ENCODE data around the gene ZNF18.
A peak's percentile ranks its signal among the peaks of the same experiment; 100 is the strongest.

ZNF18 gene

DNA sequence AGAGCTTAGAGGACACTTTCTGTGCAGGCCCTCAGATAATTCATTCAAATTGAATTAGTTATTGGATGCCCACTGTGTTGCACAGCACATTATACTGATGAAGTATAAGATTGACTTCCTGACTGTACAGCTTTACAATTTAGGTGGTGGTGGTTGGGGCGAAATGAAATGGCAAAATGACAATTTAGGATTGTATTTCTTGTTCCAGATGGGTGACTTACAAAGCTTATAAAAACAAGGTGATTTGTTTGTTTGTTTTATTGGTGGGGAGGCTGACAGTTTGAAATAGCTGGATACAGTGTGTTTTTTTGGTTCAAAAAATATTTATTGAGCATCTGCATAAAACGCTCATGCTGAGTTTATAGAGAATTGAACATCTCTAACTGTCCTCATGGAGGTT, 25.0 kb upstream of the ZNF18 start:
- TF ChIP-seq, protein P1, sequence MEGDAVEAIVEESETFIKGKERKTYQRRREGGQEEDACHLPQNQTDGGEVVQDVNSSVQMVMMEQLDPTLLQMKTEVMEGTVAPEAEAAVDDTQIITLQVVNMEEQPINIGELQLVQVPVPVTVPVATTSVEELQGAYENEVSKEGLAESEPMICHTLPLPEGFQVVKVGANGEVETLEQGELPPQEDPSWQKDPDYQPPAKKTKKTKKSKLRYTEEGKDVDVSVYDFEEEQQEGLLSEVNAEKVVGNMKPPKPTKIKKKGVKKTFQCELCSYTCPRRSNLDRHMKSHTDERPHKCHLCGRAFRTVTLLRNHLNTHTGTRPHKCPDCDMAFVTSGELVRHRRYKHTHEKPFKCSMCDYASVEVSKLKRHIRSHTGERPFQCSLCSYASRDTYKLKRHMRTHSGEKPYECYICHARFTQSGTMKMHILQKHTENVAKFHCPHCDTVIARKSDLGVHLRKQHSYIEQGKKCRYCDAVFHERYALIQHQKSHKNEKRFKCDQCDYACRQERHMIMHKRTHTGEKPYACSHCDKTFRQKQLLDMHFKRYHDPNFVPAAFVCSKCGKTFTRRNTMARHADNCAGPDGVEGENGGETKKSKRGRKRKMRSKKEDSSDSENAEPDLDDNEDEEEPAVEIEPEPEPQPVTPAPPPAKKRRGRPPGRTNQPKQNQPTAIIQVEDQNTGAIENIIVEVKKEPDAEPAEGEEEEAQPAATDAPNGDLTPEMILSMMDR (IDR thresholded peaks at IDR 0.05; ENCODE audit: insufficient read depth, low read length, poor library complexity, severe bottlenecking): no peak
- no peak for DNase-seq (ENCODE audit: extremely low read depth, insufficient read length)
- Histone ChIP-seq H3K4me3 (replicated peaks; ENCODE audit: low read depth, low read length) (no peak overlapping the region), H3K27me3 (replicated peaks; ENCODE audit: control insufficient read depth, insufficient read depth, low read length) (no peaks in the 10 kb centered on the region), H3K36me3 (ENCODE audit: control insufficient read depth, insufficient read depth, low read length) (no peaks in the 10 kb centered on the region)

DNA sequence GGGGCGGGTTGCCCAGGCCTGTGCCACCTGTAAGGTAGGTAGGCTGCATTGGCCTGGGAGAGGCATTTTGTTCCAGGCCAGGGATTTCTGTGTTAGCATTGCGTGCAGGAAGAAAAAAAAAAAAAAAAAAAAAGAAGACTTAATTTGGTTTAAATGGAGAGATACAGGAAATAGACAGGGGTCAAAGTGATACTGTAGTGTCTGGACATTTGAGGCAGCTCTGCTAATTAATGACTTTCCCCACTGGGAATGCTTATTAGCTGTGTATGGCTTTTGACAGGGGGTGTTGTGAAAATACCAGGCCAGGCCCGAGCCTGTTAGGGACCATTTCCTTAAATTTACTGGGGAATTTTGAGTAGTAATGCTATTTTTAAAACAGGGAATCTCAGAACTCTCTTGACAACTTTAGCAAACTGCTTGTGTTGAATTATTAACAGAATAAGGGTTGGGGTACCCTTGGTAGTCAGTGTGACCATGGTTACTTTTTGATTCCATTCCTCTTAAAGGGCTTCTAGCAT, 24.4 kb upstream of the ZNF18 start:
- Histone ChIP-seq H3K4me3 (replicated peaks; ENCODE audit: low read depth, low read length) (peak overlapping the region; percentile 80), H3K36me3 (ENCODE audit: control insufficient read depth, insufficient read depth, low read length) (no peaks in the 10 kb centered on the region), H3K27me3 (replicated peaks; ENCODE audit: control insufficient read depth, insufficient read depth, low read length) (no peaks in the 10 kb centered on the region)
- TF ChIP-seq, protein P1 (IDR thresholded peaks at IDR 0.05; ENCODE audit: insufficient read depth, low read length, poor library complexity, severe bottlenecking): no peak
- DNase-seq (ENCODE audit: extremely low read depth, insufficient read length): no peak

DNA sequence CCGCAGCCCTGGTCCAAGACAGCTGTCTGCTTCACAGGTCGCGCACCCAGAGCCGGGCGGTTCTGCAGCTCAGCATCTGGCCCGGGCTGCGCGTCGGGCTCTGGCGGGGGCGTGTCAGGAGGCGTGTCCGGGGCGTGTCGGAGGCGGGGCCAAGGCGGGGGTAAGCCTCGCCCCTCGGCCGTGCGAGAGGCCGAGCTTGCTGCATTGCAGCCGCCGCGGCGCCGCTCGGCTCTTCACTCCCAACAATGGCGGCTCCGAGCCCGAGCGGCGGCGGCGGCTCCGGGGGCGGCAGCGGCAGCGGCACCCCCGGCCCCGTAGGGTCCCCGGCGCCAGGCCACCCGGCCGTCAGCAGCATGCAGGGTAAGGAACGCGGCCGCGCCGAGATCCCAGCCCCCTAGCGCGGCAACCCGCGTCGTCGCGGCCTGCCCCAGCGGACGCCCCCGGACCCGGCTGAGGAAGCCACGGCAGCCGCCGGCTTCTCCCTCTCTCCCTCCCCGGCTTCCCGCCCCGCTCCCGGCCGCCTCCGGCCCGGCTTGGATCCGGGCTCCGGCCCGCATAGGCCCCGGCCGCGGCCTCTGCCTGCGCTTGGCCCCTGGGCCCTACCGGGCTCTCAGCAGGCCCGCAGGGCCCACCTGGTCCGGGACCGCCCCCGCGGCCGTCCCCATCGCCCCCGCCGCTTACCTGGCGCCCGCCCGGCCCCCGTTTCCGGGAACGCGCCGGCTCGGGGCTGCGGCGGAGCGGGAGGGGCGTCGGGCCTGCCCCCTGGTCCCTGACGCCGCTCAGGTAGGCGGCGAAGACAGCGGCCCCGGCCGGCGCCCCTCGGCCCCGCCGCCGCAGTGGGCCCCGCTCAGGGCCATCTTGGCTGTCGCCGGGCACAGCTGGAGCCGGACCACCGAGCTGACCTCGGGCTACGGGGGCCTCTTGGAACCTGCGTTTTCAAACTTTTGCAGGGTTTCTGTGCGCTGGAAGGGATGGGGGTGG, 23.7 kb upstream of the ZNF18 start, which contains the start of gene MAP2K4:
Gene MAP2K4, plus strand, starts transcription at position 236 of the 981 bp plus-strand sequence. Its CDS starts 10 bp downstream, at position 246.
- TF ChIP-seq, protein P1 (IDR thresholded peaks at IDR 0.05; ENCODE audit: insufficient read depth, low read length, poor library complexity, severe bottlenecking): no peak
- Histone ChIP-seq H3K4me3 (replicated peaks; ENCODE audit: low read depth, low read length) (peak within 1 kb of the TSS; percentile 80), H3K36me3 (ENCODE audit: control insufficient read depth, insufficient read depth, low read length) (no peaks in the 10 kb centered on the region), H3K27me3 (replicated peaks; ENCODE audit: control insufficient read depth, insufficient read depth, low read length) (no peaks in the 10 kb centered on the region)
- peak; percentile 92 for DNase-seq (ENCODE audit: extremely low read depth, insufficient read length)

DNA sequence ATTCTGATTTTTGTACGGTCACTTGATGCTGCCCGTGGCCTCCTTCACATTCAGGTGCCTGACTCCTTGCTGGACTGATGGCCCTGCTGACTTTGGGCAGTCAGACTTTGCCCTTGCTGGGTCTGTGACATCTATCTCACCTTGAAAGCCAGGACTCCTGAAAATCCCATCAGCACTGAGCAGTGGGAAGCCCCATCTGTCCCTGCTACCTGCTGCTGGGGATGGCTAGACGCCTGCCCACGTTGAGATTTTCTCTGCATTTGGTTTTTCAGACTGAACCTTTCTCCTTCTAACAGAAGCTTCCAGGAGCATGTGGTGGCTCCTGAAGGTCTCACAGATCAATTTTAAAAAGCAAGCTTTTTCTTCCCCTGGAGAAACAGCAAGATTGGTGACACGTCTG, 10.2 kb upstream of the ZNF18 start:
- H3K27me3 ChIP-seq (replicated peaks; ENCODE audit: control insufficient read depth, insufficient read depth, low read length): no peaks in the 10 kb centered on the region
- no peak for DNase-seq (ENCODE audit: extremely low read depth, insufficient read length)
- H3K36me3 ChIP-seq (ENCODE audit: control insufficient read depth, insufficient read depth, low read length): no peaks in the 10 kb centered on the region
- TF ChIP-seq, protein P1 (IDR thresholded peaks at IDR 0.05; ENCODE audit: insufficient read depth, low read length, poor library complexity, severe bottlenecking): no peak
- no peak overlapping the region for H3K4me3 ChIP-seq (replicated peaks; ENCODE audit: low read depth, low read length)

DNA sequence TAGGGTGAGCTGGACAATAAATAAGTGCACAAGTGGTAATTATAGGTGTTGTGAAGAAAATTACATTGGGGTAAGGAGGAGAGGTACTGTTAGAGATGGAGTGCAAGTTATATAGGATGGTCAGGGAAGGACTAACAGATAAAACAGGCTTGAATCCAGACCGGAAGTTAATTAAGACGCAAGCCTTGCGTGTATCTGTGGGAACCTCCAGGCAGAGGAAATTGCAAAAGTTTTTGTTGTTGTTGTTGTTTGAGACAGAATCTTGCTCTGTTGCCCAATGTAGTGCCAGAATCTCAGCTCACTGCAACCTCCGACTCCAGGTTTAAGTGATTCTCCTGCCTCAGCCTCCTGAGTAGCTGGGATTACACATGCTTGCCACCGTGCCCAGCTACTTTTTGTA, 2.4 kb upstream of the ZNF18 start:
- H3K36me3 ChIP-seq (ENCODE audit: control insufficient read depth, insufficient read depth, low read length): no peaks in the 10 kb centered on the region
- TF ChIP-seq, protein P1 (IDR thresholded peaks at IDR 0.05; ENCODE audit: insufficient read depth, low read length, poor library complexity, severe bottlenecking): no peak
- no peak overlapping the region for H3K4me3 ChIP-seq (replicated peaks; ENCODE audit: low read depth, low read length)
- no peaks in the 10 kb centered on the region for H3K27me3 ChIP-seq (replicated peaks; ENCODE audit: control insufficient read depth, insufficient read depth, low read length)
- no peak for DNase-seq (ENCODE audit: extremely low read depth, insufficient read length)

Measured in GM06990 (cell line).